ENCODE results near the gene TMEM183A.

The TMEM183A gene

DNA sequence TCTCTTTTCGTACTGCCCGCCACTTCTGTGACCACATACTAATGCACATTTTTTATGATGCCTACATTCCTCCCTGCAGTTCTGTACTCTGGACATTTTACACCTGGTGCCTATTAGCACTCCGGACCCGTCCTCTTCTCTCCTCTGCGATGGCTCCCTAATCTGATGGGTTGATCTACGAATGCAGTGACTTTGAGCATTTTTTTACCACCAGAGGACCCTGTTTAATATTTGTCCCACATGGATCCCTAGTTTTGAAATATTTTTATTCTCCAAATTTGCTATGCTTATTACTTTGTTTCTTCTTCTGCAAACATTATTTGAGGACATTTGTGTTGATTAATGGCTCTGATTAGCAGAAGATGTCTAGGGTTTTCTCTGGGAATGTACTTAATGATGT, 24.3 kb downstream of the TMEM183A start:
- no peak for DNase-seq (ENCODE audit: low read depth)

DNA sequence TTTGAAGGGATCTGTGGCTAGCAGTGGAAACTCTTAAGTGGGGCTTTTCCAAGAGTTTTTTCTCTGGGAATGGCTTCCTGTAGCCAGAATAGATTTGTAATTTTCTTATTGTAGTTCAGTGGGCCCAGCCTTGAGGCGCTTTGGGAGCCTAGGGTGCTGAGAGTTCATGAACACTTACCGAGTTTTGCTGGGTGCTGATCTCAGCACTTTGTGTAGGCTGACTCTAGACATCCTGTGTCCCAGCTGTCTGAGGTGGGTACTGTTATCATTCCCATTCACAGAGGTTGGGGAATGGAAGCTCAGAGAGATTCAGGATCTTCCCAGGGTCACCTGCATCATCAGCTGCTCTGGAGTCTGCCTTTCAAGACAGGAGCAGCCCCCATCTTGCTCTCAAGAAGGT, 26.1 kb downstream of the TMEM183A start:
- no peak for DNase-seq (ENCODE audit: low read depth)

DNA sequence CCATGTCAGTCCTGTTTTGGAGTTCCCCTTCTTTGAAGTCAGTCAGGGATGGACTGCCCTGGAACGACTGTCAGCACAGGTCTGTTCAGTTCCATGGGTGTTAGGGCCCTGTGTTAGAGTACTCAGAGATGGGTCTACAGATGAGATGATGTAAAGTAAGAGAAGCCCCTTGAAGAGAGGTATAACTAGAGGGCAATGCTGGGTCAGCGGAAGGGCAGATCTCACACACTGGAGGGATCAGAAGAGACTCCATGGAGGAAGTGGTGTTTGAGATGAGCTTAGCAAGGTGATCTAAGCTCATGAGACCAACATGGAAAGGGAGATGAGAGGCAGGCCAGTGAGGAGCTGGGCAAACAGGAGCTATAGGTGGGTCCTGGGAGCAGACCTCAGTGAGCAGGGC, 26.7 kb downstream of the TMEM183A start:
- DNase-seq (ENCODE audit: low read depth), result no peak

DNA sequence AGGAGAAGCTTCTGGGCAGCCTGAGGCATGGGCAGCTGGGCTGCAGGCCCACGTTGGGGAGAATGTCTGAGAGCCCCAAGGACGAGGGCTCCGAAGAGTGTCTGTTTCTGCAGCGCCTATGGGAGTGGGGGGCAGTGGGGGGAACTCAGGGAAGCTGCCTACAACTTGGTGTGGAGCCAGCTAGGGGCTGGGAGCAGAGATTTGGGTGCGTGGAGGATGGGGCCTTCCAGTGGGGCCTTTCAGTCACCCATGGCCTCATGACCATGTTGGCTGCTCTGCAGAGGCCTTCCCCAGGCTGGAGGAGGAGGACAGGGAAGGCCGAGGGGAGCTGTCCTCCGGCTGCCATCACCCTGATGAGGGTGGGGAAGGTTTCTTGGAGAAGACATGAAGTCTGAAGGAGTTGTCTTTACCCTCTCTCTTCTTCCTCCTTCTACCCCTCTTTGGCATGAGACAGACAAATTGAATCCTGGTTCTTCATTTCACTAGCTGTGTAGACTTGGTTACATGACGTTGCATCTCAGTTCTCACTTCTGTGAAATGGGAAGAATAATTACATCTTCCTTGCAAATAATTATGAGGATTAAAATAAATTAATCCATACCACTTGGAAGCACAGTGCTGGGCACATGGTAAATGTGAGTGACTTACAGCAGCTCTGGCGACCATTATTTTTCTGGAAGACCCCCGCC, 27.4 kb downstream of the TMEM183A start:
- DNase-seq (ENCODE audit: low read depth), result no peak

DNA sequence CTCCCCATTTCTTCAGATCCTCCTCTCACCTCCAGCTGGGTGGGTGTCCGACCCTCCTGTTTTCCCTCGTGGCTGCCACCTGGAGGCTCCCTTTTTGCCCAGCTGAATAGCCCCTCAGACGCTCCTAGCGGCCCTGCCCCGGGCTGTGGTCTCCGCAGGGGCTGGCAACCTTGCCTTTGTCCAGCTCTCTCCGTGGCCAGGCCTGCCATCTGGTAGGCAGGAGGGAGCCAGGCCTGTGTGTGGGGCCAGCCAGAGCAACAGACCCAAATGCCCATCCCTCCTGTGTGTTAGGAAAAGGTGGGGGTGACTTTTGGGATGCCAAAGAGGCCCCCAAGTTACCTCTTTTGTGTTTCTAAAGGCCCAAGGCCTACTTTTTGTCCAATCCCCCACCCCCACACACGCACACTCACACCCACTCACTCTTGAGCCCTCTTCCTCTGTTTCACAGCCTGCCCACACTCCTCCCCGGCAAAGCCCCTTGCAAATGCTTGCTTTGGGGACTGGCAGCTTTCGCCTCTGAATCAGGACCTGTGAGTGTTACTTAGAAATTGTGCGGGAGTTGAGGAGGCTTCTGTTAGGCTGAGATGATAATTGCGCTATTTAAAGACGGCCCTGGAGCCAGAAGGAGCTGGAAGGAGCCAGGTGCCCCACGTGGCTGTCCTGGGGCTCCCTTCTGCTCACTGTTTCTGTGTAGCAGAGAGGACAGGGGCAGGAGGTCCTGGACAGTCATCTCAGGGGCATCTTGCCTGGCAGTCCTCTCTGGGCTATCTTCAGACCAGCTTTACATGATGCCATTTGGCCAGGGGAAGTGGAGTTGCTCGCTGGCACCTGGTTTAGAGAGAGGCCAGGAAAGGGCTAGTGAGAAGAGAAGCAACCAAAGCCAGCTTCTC, 28.2 kb downstream of the TMEM183A start:
- no peak for DNase-seq (ENCODE audit: low read depth)

DNA sequence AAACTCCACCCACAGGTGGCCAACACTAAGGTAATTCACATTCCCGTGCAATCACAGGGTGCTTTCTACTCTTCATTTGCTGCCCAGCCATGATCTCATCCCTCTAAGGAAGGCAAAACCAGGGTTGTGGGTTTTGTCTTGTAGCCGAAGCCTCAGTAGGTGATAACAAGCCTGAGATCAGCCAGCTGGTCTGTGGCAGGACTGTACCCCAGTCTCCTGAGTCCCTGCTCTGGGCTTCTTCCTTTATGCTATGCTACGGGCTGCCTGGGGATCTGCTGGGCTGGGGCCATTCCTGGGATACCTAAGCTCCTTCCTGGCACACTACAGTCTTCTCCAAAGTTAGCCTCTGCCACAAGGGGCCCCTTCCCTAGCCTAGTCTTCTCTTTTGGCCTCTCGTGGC, 29.0 kb downstream of the TMEM183A start:
- DNase-seq (ENCODE audit: low read depth), result peak; percentile 32

DNA sequence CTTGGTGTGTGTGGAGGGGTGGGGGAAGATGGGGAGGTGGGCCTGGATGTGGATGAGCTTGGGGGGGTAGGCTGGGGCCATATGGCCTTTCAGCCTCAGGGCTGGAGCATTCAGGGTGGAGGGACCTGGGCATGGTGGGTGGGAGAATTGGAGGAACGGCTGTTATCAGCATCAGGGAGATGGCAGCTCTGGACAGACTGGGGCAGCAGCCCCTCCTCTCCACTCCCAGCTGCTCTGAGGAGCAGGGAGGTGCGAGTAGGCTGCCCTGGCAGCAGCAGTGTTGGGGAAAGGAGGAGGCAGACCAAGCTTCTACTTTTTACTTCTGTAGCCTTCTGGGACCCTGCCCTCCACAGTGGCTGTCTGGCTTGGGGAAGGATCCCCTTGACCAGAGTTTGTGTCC, 29.4 kb downstream of the TMEM183A start:
- no peak for DNase-seq (ENCODE audit: low read depth)

DNA sequence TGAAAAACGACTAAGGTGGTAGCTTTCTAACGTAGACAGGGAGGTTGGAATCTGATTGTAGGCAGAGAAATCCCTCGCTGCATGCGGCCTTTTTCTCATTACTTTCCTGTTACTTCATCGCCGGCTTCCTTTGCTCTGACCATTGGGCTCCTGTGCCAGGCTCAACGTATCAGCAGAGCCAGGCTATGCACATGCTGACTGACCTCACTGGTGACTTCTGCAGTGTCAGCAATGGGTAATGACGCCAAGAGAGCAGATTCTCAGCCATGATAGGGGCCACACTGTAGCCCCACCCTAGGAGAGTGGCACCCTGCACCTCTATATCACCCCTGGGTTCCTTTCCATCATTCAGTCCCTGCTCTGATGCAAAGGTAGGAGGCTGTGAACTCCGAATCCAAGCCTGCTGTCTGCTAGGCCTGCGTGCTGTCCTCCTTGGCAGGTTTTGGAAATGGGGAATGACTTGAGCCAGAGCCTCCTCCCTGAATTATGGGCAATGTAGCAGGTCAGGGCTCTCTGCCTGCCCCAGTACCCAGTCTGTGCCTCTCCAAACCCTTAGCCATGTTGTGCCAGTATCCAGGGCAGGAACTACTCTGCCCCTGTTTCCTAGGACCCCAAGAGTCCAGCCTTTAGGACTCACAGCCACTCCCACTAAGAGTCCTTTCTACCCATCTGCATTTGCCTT, 30.5 kb downstream of the TMEM183A start:
- DNase-seq (ENCODE audit: low read depth), result no peak

DNA sequence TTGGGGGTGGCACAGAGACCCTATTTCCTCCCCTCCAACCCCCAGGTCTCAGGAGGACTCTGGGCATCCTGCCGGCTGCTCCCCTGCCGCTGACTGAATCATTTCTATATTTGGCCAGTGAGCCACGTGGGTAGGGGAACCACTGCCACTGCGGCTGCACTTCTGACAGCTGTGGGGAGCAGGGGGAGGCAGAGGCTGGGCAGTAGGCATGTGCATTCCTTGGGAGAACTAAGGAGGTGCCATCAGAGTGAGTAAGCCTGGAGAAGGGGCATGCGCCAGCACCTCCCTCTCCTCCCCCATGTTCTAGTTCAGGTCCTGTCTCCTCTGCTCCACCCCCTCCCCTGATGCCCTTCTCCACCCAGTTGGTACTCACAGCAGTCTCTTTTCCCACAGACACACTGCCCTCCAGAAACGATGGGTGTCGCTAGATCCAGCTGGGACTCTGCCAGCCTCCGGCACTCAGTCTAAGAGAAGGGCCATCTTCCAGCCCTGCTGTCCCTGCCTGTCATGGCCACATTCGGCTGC, 31.1 kb downstream of the TMEM183A start:
- DNase-seq (ENCODE audit: low read depth), result peak; percentile 89

DNA sequence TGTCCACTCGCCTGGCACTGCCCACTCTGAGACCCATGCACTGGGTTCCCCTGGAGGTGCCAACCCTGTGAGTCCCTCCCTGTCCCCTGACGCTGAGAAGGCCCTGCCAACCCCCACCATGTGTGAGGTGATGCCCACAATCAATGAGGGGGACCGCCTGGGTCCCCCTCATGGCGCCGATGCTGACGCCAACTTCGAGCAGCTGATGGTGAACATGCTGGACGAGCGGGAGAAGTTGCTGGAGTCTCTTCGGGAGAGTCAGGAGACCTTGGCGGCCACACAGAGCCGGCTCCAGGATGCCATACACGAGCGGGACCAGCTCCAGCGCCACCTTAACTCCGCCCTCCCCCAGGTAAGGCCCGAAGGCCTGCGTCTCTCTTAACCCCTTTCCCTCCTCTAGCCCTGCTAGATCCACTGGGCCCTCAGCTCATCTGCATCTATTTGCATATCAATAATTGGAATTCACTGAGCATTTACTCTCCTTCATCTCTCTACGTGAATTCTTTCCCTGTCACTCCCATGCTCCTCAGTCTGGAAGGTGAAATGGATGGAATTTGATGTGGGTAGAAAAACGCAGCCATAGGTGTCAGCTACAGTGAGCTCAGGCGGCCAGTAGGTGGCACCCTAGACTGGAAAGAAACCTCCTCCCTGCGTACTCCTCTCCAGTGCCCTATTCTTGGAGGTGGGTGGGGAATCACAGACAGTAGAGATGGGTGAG, 31.9 kb downstream of the TMEM183A start:
- DNase-seq (ENCODE audit: low read depth), result peak; percentile 78

DNA sequence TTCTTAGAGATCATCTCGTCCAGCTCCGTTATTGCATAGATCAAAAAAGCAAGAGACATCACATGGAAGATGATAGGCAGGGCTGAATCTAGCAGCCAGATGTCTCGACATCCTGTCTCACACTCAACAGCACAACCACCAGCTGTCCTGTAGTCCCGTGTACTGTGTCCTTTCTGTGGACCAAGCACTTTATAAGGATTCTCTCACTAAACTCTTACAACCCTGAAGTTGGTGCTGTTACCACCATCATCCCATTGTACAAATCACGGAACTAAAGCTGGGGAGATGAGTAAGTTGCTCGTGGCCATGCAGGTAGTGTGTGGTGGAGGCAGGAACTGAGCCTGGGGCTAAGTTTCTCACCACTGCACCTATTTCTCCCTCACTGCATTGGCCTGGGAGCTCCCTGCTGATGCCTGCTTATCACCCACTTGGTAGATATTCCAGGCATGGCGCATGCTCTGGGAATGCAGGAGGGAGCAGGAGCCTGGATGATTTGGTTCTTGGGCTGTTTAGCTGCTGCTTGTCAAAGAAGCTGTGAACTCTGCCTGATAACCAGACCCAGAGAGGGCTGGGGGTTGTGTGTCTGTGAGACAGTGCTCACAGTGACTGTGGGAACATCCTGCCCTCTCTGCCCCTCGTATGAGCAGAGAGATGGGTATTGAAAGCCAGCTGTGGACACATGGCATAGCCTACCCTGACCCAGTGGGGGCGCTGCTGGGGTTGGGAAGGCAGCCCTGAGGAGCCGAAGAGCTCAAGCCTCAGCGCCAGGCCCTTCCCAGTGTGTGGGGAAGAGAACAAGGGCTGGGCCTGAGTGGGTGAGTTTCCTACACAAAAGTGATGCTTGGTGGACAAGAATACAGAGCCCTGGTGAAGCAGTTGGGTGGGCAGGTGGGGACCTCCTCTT, 32.7 kb downstream of the TMEM183A start:
- no peak for DNase-seq (ENCODE audit: low read depth)

DNA sequence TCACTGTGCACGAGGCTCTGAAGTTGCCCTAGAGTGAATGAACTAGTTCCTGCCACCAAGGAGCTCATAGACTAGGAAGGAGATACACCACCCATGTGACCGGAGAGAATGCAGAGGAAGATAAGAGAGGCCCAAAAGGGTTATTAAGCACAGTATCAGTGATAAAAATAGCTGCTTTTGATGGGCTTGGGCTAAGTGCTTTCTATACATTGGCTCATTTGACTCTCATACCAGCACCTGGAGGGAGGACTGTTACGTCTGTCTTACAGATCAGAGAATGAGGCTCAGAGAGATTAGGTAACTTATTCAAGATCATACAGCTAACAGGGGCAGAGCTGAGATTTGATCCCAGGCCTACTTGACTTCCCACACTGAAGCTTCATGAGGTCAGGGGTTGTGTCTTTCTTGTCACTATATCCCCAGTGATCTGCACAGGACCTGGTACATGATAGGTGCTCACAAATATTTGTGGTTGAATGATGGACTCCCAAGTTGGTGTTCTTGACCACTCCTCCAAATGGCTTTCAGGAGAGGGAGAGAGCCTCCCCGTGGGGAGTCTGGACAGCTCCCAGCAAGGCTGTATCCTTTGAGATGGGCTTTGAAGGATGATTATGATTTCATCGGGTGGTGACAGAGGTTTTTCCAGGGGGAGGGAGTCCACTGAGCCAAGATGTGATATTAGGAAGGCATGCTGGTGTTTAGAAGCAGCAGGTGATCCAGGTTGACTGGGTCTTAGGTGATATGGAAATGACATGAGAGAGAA, 33.5 kb downstream of the TMEM183A start:
- DNase-seq (ENCODE audit: low read depth), result no peak

DNA sequence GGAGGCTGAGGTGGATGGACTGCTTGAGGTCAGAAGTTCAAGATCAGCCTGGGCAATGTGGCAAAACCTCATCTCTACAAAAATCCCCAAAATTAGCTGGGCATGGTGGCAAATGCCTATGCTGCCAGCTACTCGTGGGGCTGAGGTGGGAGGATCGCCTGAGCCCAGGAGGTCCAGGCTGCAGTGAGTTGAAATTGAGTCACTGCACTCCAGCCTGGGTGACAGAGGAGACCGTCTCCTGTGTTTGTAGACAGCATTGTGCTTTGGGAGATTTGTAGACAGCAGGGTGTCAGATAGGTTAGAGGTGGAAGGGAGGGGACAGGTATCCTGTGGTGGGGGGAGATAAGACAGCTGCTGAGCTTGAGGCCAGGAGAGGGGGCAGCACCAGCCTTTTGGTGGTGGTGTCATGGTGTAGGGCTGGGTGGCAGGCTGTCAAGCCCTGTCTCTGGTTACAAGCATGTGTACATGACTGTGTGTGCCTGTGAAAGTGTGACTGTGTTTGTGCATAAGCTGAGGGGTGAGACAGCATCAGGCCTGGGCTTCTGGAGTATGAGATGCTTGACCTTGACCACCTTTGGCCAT, 34.3 kb downstream of the TMEM183A start:
- no peak for DNase-seq (ENCODE audit: low read depth)

DNA sequence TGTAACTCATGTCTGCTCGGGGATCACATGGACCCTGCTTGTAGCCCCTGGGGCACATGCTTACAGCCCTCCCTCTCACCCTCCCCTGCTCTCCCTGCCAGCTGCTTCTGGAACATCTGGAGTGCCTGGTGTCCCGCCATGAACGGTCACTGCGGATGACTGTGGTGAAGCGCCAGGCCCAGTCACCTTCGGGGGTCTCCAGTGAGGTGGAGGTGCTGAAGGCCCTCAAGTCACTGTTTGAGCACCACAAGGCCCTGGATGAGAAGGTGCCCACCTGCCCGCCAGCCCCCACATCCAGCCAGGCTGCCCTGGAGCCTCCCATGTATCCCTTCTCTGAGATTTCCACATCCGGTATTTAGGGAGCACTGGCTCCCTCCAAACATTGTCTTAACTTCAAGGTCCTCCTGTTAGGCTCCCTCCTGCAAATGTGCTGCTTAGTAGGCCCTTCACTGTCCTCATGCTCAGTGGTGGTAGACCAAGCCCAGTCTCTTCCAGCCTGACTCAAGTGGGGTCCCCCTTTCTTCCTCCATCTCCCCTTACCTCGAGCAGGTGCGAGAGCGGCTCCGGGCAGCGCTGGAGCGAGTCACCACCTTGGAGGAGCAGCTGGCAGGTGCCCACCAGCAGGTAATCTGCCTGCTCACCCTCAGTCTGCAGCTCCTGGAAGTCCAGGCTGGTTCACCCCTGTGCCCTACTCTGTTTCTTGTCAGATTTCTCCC, 36.8 kb downstream of the TMEM183A start:
- DNase-seq (ENCODE audit: low read depth), result no peak

DNA sequence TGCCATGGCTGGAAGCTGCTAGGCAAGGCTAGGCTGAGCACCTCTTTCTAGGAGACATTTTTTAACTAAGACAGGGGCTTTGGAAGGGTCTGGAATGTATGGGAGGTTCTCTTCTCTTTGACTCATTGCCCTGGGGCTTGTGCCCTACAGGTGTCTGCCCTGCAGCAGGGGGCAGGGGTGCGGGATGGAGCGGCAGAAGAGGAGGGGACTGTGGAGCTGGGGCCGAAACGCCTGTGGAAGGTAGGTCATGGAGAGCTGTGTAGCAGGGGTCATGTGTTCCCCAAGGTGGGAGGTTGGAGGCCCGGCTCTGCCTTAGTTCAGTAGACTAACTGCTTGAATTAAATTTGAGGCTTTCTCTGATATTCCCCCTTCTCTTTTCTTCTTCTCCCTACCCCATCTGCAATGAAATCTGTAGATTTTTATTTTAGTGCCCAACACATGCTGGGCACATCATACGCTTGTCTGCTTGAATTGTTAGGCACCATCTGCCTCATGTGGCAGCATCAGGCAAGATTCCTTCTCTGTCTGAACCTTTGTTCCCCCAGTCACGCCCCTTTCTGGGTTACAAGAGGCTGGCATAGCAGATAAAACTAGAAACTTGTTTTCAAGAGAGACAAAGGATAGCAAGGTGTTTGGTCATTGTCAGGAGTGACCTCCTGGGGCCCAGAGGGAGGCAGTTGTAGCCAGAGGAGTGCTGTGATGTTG, 37.5 kb downstream of the TMEM183A start:
- no peak for DNase-seq (ENCODE audit: low read depth)

DNA sequence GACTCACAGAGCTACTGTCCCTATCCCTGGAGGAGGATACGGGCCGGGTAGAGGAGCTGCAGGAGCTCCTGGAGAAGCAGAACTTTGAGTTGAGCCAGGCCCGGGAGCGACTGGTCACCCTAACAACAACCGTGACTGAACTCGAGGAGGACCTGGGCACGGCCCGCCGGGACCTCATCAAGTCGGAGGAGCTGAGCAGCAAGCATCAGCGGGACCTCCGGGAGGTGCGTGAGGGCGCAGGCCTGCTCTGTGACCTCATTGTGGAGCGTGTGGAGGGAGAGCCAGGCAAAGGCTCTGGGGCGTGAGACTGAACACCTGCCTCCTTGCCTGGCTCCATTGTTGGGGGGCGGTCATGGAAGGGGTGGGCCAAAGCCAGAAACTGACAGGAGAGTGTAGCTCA, 38.2 kb downstream of the TMEM183A start:
- DNase-seq (ENCODE audit: low read depth), result no peak

DNA sequence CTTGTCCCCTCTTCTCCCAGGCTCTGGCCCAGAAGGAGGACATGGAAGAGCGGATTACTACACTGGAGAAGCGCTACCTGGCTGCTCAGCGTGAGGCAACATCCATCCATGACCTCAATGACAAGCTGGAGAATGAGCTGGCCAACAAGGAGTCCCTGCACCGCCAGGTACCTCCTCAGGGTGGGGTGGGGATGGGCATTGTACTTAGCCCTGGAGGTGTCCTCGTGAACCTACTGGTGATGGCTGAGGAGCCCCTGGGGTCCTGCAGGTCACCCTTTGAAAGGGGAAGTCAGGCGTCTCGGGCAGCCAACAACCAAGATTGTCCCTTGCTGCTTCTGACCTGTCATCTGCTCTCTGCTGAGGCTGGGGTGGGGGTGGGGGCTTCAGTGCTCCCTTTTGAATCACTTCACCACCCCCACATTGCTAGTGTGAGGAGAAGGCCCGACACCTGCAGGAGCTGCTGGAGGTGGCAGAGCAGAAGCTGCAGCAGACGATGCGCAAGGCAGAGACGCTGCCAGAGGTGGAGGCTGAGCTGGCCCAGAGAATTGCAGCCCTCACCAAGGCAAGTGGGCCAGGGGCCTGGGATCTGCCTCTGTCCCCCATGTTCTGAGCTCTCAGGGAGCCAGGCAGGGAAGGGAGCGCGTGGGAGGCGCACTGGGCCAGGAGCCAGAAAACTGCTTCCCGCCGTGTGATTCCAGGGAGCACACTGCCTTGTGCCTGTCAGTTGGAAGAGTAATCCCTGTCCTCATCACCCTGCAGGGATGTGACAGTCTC, 38.8 kb downstream of the TMEM183A start:
- DNase-seq (ENCODE audit: low read depth), result no peak

Measured in EH (cell line).